Nephron progenitor cell (in vitro differentiated cells): ENCODE results near the gene OR9Q1.

ENCODE experiments used
- DNase-seq: peaks from one replicate; pipeline ENCODE4 v3.0.0; 2021
- H3K27ac Mint-ChIP-seq: 2 replicates; pipeline ENCODE4 v1.8.0; 2021; ENCODE audit warnings: mild to moderate bottlenecking, moderate library complexity, mixed read lengths
- H3K27me3 Mint-ChIP-seq: 2 replicates; pipeline ENCODE4 v1.8.0; 2021; ENCODE audit warnings: mild to moderate bottlenecking, low read depth, mixed read lengths; ENCODE audit not compliant: poor library complexity
- H3K36me3 Mint-ChIP-seq: 2 replicates; pipeline ENCODE4 v1.8.0; 2021; ENCODE audit warnings: low read depth, mixed read lengths
- H3K4me1 Mint-ChIP-seq: 2 replicates; pipeline ENCODE4 v1.8.0; 2021; ENCODE audit warnings: mixed read lengths
- H3K4me3 Mint-ChIP-seq: 2 replicates; pipeline ENCODE4 v1.8.0; 2021; ENCODE audit warnings: mild to moderate bottlenecking, moderate library complexity, mixed read lengths
- H3K9me3 Mint-ChIP-seq: 2 replicates; pipeline ENCODE4 v1.8.0; 2021; ENCODE audit warnings: mild to moderate bottlenecking, moderate library complexity, mixed read lengths
- TF ChIP-seq, protein P1 (sequence below): fragments of 200-600 bp; sonication (generic); IDR thresholded peaks from 2 replicates; pipeline ENCODE4 v1.5.0; 2021; ENCODE audit warnings: antibody characterized with exemption

The OR9Q1 gene

DNA sequence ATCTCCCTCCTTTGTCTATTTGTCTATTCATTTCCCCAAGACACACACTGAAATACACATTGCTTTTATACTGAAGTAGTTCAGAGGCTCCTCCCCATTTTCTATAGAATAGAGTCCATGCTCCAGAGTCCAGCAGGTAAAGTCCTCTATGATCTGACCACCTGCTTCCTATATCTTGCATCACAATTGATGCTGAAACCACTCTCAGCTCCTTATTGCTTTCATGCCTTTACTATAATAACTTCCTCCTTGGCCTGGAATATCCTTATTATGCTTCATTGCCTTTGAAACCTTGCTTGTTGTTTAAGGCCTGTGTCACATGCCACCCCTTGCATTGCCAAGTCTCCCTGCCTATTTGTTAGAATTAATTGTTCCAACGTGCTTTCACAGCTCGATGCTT lies 19.7 kb downstream of the OR9Q1 start:
- TF ChIP-seq, protein P1, sequence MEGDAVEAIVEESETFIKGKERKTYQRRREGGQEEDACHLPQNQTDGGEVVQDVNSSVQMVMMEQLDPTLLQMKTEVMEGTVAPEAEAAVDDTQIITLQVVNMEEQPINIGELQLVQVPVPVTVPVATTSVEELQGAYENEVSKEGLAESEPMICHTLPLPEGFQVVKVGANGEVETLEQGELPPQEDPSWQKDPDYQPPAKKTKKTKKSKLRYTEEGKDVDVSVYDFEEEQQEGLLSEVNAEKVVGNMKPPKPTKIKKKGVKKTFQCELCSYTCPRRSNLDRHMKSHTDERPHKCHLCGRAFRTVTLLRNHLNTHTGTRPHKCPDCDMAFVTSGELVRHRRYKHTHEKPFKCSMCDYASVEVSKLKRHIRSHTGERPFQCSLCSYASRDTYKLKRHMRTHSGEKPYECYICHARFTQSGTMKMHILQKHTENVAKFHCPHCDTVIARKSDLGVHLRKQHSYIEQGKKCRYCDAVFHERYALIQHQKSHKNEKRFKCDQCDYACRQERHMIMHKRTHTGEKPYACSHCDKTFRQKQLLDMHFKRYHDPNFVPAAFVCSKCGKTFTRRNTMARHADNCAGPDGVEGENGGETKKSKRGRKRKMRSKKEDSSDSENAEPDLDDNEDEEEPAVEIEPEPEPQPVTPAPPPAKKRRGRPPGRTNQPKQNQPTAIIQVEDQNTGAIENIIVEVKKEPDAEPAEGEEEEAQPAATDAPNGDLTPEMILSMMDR = no peak
- H3K9me3 Mint-ChIP-seq = peaks cover 4% of the 10 kb centered on the region
- H3K27me3 Mint-ChIP-seq = peaks cover 11% of the 10 kb centered on the region
- no peak overlapping the region for H3K4me3 Mint-ChIP-seq
- no peak overlapping the region for H3K27ac Mint-ChIP-seq
- no peak for DNase-seq
- H3K4me1 Mint-ChIP-seq = no peaks in the 10 kb centered on the region
- no peaks in the 10 kb centered on the region for H3K36me3 Mint-ChIP-seq

DNA sequence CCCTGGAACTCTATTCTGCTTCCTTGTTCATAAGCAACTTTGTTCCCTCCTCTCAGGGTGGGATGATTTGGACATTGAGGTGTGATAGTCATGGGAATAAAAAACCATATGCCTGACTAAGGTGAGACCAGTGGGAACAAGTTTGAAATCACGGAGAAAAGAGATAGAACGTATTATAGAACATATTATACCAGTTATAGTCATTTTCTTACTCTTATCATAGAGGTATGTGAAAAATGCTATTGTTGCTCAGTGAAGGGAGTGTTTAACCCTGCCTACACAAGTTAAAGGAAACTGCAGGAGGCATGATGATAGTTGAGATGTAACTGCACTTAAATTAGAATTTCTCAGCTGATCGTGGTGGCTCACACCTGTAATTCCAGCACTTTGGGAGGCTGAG lies 22.6 kb downstream of the OR9Q1 start:
- Mint-ChIP-seq H3K36me3 (no peaks in the 10 kb centered on the region), H3K27me3 (peaks cover 8% of the 10 kb centered on the region), H3K4me1 (no peaks in the 10 kb centered on the region), H3K9me3 (peaks cover 4% of the 10 kb centered on the region), H3K4me3 (no peak overlapping the region), H3K27ac (no peak overlapping the region)
- no peak for DNase-seq
- TF ChIP-seq, protein P1 = no peak

DNA sequence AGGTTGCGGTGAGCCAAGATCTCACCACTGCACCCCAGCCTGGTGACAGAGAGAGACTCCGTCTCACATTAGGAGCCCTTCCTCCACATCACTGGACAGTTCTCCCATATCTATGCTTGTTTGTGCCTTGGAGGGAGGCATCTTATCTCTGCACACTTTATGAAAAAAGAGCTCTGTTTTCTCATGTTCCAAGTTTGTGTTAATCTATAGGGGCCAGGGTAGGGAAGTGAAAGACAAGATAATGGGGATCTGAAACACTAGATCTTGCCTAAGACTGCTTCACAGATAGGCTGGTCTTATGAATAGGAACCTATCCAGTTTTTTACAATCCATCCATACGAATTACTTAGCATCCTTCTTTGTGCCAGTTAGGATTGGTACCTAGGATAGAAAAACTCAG lies 24.1 kb downstream of the OR9Q1 start:
- TF ChIP-seq, protein P1 = no peak
- Mint-ChIP-seq H3K36me3 (no peaks in the 10 kb centered on the region), H3K9me3 (peaks cover 4% of the 10 kb centered on the region), H3K4me1 (no peaks in the 10 kb centered on the region), H3K4me3 (no peak overlapping the region), H3K27ac (no peak overlapping the region), H3K27me3 (peaks cover 8% of the 10 kb centered on the region)
- DNase-seq = no peak

DNA sequence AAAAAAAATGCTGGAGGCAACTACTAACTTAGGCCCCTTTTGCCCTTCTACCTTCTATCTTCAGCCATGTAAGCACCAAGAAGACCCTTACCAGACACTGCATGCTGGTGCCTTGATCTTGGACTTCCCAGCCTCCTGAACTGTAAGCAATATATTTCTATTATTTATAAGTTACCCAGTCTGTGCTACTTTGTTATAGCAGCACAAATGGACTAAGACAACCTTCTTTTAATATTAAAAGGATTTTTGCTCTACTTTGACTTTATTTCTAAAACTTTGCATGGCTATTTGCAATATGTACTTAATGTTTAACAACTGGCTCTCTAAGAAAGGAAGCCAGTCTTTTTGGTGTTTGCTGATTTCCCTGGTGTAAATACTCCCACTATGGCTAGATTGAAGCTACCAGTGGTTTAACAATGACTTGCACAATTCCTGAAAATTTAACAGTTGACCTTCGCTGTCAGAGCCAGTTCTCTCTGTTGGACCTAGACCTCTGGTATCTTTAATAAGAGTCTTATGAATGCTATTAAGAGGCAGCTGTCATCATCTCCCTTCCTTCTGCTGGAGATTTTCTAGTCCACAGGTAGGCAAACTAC lies 32.2 kb downstream of the OR9Q1 start:
- Mint-ChIP-seq H3K27me3 (peaks cover under 1% of the 10 kb centered on the region), H3K4me1 (peaks cover 7% of the 10 kb centered on the region), H3K27ac (no peak overlapping the region), H3K9me3 (no peaks in the 10 kb centered on the region), H3K4me3 (no peak overlapping the region), H3K36me3 (no peaks in the 10 kb centered on the region)
- TF ChIP-seq, protein P1 = no peak
- DNase-seq = no peak

DNA sequence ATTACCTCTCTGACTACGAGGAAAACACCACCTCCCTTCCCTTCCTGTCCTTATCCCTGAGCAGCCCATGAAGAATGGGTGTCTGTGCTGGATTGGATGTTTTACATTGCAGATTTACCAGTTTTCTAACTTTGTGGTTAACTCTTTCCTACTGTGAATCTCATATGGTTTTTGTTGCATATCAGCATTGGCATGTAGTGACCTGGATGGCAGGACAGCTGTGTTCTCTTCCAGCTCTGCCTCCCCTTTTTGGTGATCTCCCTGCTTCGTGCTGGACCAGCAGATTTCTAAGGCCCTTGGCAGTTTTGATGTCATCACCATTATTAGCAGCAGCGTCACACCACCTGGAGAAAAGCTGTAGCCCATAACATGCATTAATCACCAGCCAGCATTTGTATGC lies 33.8 kb downstream of the OR9Q1 start:
- Mint-ChIP-seq H3K36me3 (no peaks in the 10 kb centered on the region), H3K9me3 (no peaks in the 10 kb centered on the region), H3K27ac (no peak overlapping the region), H3K4me1 (peaks cover 7% of the 10 kb centered on the region), H3K27me3 (peaks cover 3% of the 10 kb centered on the region), H3K4me3 (no peak overlapping the region)
- TF ChIP-seq, protein P1 = no peak
- DNase-seq = no peak

DNA sequence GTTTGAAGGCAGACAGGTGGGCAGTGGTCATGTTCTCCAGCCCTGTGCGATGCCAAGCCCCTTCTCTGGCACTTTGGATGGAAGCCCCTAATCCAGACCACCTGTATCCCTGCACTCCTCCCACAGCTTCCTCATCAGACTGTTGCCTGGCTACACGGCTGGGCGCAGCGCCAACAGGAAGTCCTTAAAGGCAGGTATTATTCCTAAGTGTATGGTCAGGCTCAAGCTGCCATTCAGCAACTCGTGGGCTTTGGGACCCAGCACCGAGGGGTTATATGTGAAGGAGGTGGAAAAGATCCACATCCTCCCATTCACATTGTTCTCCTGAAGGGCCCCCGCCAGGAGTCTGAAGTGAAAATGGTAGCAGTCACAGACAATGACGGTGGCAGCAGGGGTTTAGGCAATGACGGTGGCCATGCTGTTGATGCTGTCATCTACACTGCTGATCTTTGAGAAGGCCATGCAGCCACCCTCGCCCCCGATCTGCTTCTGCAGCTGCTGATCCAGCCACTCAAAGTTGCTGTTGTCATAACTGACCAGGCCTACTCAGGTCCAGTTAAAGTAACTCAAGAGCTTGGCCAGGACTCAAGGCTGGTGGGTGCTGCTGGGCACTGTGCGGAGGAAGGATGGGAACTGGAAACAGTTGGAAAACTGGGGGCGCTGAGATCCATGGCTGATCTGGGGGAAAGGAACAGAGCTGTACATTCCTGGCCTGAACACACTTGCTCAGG lies 34.8 kb downstream of the OR9Q1 start:
- Mint-ChIP-seq H3K36me3 (no peaks in the 10 kb centered on the region), H3K9me3 (no peaks in the 10 kb centered on the region), H3K4me3 (no peak overlapping the region), H3K27me3 (peaks cover 3% of the 10 kb centered on the region), H3K4me1 (peaks cover 7% of the 10 kb centered on the region), H3K27ac (peak overlapping the region; percentile 60)
- TF ChIP-seq, protein P1 = no peak
- no peak for DNase-seq
